ENCODE data around the gene GOLGA8M.
"Not testable (repeated sequence)": the region's sequence is repeated elsewhere in the genome, so short reads cannot be mapped to it uniquely, and the experiment has no call there.

GOLGA8M gene

DNA sequence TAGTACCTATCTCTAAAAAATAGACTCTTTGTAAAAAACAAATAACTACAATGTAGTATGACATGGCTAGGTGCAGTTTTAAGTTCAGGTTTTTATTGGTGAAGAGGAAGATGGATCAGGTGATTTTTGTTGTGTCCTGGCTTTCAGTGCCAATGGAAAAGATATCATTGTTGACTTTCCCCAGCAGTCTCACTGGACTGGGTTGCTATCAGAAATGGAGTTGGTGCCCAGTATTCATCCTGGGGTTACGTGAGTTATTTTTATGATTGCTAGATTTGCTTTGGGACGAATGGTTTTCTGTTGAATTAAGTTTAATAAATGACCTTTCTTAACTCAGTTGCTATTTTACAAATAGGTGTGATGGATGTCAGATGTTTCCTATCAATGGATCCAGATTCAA is 38.7 kb downstream of the GOLGA8M start:
- not testable (repeated sequence) for H3K18ac ChIP-seq (ENCODE audit: low read length); H2BK15ac ChIP-seq (replicated peaks; ENCODE audit: low read depth); H3K27me3 ChIP-seq (ENCODE audit: insufficient read depth, low read length, poor library complexity); H3K27ac ChIP-seq (ENCODE audit: low read depth, low read length); H3K36me3 ChIP-seq (ENCODE audit: control insufficient read depth, insufficient read depth, low read length); H2BK5ac ChIP-seq (ENCODE audit: low read length); H2AK5ac ChIP-seq (ENCODE audit: low read length); H4K8ac ChIP-seq (ENCODE audit: low read depth, low read length); H3K56ac ChIP-seq (ENCODE audit: low read length); H3K4me1 ChIP-seq (ENCODE audit: control insufficient read depth, low read depth, low read length); H4K5ac ChIP-seq (ENCODE audit: low read length); H3K79me2 ChIP-seq (ENCODE audit: control insufficient read depth, insufficient read depth, low read length); H2BK120ac ChIP-seq (ENCODE audit: low read depth, low read length); DNase-seq; H3K23ac ChIP-seq (ENCODE audit: low read length); H3K9ac ChIP-seq (ENCODE audit: low read length); H3K4ac ChIP-seq (ENCODE audit: low read depth, low read length); H3K4me3 ChIP-seq (ENCODE audit: low read length); H3K4me2 ChIP-seq (ENCODE audit: low read length); H3K79me1 ChIP-seq (ENCODE audit: low read length)
- no CpG with 5 or more reads among the region's 2 CpGs for WGBS (ENCODE audit: extremely low coverage, insufficient coverage, low lambda C conversion rate)

- H3K56ac ChIP-seq (ENCODE audit: low read length); H3K79me2 ChIP-seq (ENCODE audit: control insufficient read depth, insufficient read depth, low read length); H4K5ac ChIP-seq (ENCODE audit: low read length); H2AK5ac ChIP-seq (ENCODE audit: low read length); H2BK5ac ChIP-seq (ENCODE audit: low read length); H3K4me1 ChIP-seq (ENCODE audit: control insufficient read depth, low read depth, low read length); H3K4ac ChIP-seq (ENCODE audit: low read depth, low read length); H3K23ac ChIP-seq (ENCODE audit: low read length); DNase-seq; H3K79me1 ChIP-seq (ENCODE audit: low read length); H3K18ac ChIP-seq (ENCODE audit: low read length); H2BK120ac ChIP-seq (ENCODE audit: low read depth, low read length); H3K4me2 ChIP-seq (ENCODE audit: low read length); H3K27me3 ChIP-seq (ENCODE audit: insufficient read depth, low read length, poor library complexity); H3K36me3 ChIP-seq (ENCODE audit: control insufficient read depth, insufficient read depth, low read length); H3K4me3 ChIP-seq (ENCODE audit: low read length); H2BK15ac ChIP-seq (replicated peaks; ENCODE audit: low read depth); H3K27ac ChIP-seq (ENCODE audit: low read depth, low read length); H4K8ac ChIP-seq (ENCODE audit: low read depth, low read length); H3K9ac ChIP-seq (ENCODE audit: low read length): not testable (repeated sequence)
- WGBS (ENCODE audit: extremely low coverage, insufficient coverage, low lambda C conversion rate): no CpG with 5 or more reads among the region's 3 CpGs
Measured at GRCh38 chr15:28672122-28672521, 40.1 kb downstream of the GOLGA8M start.

GRCh38 chr15:28666402-28666801 is 45.8 kb downstream of the GOLGA8M start:
- H2BK120ac ChIP-seq (ENCODE audit: low read depth, low read length); H3K27ac ChIP-seq (ENCODE audit: low read depth, low read length); H3K27me3 ChIP-seq (ENCODE audit: insufficient read depth, low read length, poor library complexity); H3K18ac ChIP-seq (ENCODE audit: low read length); H2BK5ac ChIP-seq (ENCODE audit: low read length); H3K4ac ChIP-seq (ENCODE audit: low read depth, low read length); H3K4me1 ChIP-seq (ENCODE audit: control insufficient read depth, low read depth, low read length); H3K79me2 ChIP-seq (ENCODE audit: control insufficient read depth, insufficient read depth, low read length); H3K36me3 ChIP-seq (ENCODE audit: control insufficient read depth, insufficient read depth, low read length); H2BK15ac ChIP-seq (replicated peaks; ENCODE audit: low read depth); H3K4me3 ChIP-seq (ENCODE audit: low read length); H2AK5ac ChIP-seq (ENCODE audit: low read length); H3K9ac ChIP-seq (ENCODE audit: low read length); H3K79me1 ChIP-seq (ENCODE audit: low read length); H3K4me2 ChIP-seq (ENCODE audit: low read length); H4K8ac ChIP-seq (ENCODE audit: low read depth, low read length); H3K56ac ChIP-seq (ENCODE audit: low read length); DNase-seq; H3K23ac ChIP-seq (ENCODE audit: low read length); H4K5ac ChIP-seq (ENCODE audit: low read length): not testable (repeated sequence)
- no CpG with 5 or more reads among the region's 4 CpGs for WGBS (ENCODE audit: extremely low coverage, insufficient coverage, low lambda C conversion rate)

DNA sequence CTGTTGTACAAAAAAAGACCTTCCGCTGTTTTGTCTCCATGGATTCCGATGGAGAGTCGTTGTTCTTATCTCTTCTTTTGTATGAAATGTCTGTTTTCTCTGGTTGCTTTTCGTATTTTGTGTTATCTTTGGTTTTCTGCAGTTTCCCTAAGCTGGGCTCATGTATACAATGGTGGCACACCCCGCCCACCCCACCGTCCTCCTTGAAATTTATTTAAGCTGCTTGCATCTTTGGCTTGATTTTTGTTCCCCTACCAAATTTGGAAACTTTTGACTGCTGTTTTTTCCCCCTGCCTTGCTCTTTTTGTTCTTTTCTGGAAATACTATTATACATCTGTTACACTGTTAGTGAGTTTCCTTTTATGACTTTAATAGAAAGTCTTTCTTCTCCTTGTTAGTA is 47.6 kb downstream of the GOLGA8M start:
- not testable (repeated sequence) for H3K79me1 ChIP-seq (ENCODE audit: low read length); H3K4ac ChIP-seq (ENCODE audit: low read depth, low read length); DNase-seq; H3K4me1 ChIP-seq (ENCODE audit: control insufficient read depth, low read depth, low read length); H3K27me3 ChIP-seq (ENCODE audit: insufficient read depth, low read length, poor library complexity); H2AK5ac ChIP-seq (ENCODE audit: low read length); H2BK15ac ChIP-seq (replicated peaks; ENCODE audit: low read depth); H3K27ac ChIP-seq (ENCODE audit: low read depth, low read length); H3K9ac ChIP-seq (ENCODE audit: low read length); H3K23ac ChIP-seq (ENCODE audit: low read length); H3K4me3 ChIP-seq (ENCODE audit: low read length); H3K4me2 ChIP-seq (ENCODE audit: low read length); H4K8ac ChIP-seq (ENCODE audit: low read depth, low read length); H2BK5ac ChIP-seq (ENCODE audit: low read length); H2BK120ac ChIP-seq (ENCODE audit: low read depth, low read length); H3K56ac ChIP-seq (ENCODE audit: low read length); H3K36me3 ChIP-seq (ENCODE audit: control insufficient read depth, insufficient read depth, low read length); H4K5ac ChIP-seq (ENCODE audit: low read length); H3K79me2 ChIP-seq (ENCODE audit: control insufficient read depth, insufficient read depth, low read length); H3K18ac ChIP-seq (ENCODE audit: low read length)
- no CpG with 5 or more reads among the region's 6 CpGs for WGBS (ENCODE audit: extremely low coverage, insufficient coverage, low lambda C conversion rate)

DNA sequence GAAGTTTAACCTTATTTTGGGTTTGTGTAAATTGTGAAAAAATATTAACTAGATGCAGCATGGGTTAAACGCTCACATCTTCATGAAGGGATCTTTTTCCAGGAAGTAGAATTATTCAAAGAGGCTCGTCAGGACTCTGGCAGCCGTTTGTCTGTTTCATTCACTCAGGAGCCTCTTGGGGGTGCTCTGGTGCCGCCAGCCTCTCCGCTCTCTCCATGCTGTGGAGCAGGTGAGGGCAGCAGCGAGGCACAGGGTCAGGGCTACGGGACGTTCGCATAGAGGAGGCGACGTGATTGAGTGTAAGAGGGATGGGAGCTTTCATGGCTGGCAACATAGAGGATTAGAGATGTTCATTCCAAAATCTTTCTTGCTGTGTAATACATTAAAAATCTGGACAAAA is 48.5 kb downstream of the GOLGA8M start:
- not testable (repeated sequence) for H3K18ac ChIP-seq (ENCODE audit: low read length); H2BK120ac ChIP-seq (ENCODE audit: low read depth, low read length); H3K23ac ChIP-seq (ENCODE audit: low read length); H3K27me3 ChIP-seq (ENCODE audit: insufficient read depth, low read length, poor library complexity); H3K4me1 ChIP-seq (ENCODE audit: control insufficient read depth, low read depth, low read length); DNase-seq; H3K4me2 ChIP-seq (ENCODE audit: low read length); H3K79me2 ChIP-seq (ENCODE audit: control insufficient read depth, insufficient read depth, low read length); H3K9ac ChIP-seq (ENCODE audit: low read length); H3K56ac ChIP-seq (ENCODE audit: low read length); H4K5ac ChIP-seq (ENCODE audit: low read length); H3K27ac ChIP-seq (ENCODE audit: low read depth, low read length); H2BK15ac ChIP-seq (replicated peaks; ENCODE audit: low read depth); H3K4me3 ChIP-seq (ENCODE audit: low read length); H4K8ac ChIP-seq (ENCODE audit: low read depth, low read length); H2AK5ac ChIP-seq (ENCODE audit: low read length); H3K79me1 ChIP-seq (ENCODE audit: low read length); H3K4ac ChIP-seq (ENCODE audit: low read depth, low read length); H2BK5ac ChIP-seq (ENCODE audit: low read length); H3K36me3 ChIP-seq (ENCODE audit: control insufficient read depth, insufficient read depth, low read length)
- no CpG with 5 or more reads among the region's 11 CpGs for WGBS (ENCODE audit: extremely low coverage, insufficient coverage, low lambda C conversion rate)

DNA sequence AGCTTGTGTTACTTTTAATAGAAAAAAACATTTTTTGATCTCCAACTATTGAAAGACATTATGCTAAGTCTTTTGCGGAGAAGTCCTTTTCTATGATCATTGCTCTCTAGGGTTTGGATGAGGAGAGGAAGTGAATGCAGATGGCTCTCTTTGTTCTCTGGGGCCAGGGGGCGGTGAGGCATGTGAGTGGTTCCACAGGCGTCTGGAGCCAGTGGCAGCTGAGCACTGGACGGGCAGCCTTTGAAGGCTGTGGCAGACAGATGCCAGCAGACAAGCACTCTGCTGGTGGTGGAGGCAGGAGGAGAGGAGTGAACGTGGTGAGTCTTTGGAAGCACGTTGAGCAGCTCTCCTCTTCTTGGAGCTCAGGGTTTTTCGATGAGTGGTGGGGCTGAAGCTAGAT is 51.5 kb downstream of the GOLGA8M start:
- not testable (repeated sequence) for H3K4me3 ChIP-seq (ENCODE audit: low read length); H3K56ac ChIP-seq (ENCODE audit: low read length); H3K4me2 ChIP-seq (ENCODE audit: low read length); H3K4me1 ChIP-seq (ENCODE audit: control insufficient read depth, low read depth, low read length); H3K9ac ChIP-seq (ENCODE audit: low read length); H2BK120ac ChIP-seq (ENCODE audit: low read depth, low read length); H2BK15ac ChIP-seq (replicated peaks; ENCODE audit: low read depth); H2BK5ac ChIP-seq (ENCODE audit: low read length); H3K36me3 ChIP-seq (ENCODE audit: control insufficient read depth, insufficient read depth, low read length); H3K23ac ChIP-seq (ENCODE audit: low read length); H4K8ac ChIP-seq (ENCODE audit: low read depth, low read length); H3K18ac ChIP-seq (ENCODE audit: low read length); H3K27ac ChIP-seq (ENCODE audit: low read depth, low read length); H3K27me3 ChIP-seq (ENCODE audit: insufficient read depth, low read length, poor library complexity); DNase-seq; H3K4ac ChIP-seq (ENCODE audit: low read depth, low read length); H3K79me2 ChIP-seq (ENCODE audit: control insufficient read depth, insufficient read depth, low read length); H2AK5ac ChIP-seq (ENCODE audit: low read length); H4K5ac ChIP-seq (ENCODE audit: low read length); H3K79me1 ChIP-seq (ENCODE audit: low read length)
- WGBS (ENCODE audit: extremely low coverage, insufficient coverage, low lambda C conversion rate): no CpG with 5 or more reads among the region's 7 CpGs

Measured in mesendoderm (in vitro differentiated cells).